ENCODE measurements around the gene TMEM81. TPM values are rescaled to one million over a fixed set of nuclear protein-coding genes. Genes with fewer than 3 reads are reported as not detected.

The TMEM81 gene
- total and polyA plus RNA-seq, 2 of the 8 experiments (the other 6 are each of a cell fraction or from before 2014, with no cell fraction given) = 2.1 to 5.9 TPM

DNA sequence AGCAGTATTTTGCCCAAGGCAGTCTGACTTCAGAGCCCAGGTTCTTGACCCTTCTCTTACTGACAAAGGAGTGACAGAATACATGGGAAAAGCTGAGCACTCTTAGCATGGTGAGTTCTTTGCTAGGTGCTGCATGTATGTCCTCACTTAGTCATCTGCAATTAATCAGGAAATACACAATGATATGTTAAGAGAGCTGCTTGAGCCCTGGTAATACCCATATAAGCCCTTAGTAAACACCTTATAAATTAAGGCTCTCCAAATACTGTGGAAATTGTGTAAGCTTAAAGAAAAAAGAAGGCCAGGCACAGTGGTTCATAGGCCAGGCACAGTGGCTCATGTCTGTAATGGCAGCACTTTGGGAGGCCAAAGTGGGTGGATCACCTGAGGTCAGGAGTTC is 14.0 kb upstream of the TMEM81 start:
- H3K23ac ChIP-seq (ENCODE audit: insufficient read length) = no peak overlapping the region
- no peak overlapping the region for H3K18ac ChIP-seq (ENCODE audit: extremely low read depth, low read length)
- H4K8ac ChIP-seq (ENCODE audit: extremely low read depth, insufficient read depth, low read length) = no peak overlapping the region
- no peak overlapping the region for H3K9ac ChIP-seq (replicated peaks in 1 of 4; ENCODE audit: extremely low read depth in 1 of 4, low read depth in 3 of 4, low read length in 3 of 4)
- FAIRE-seq = no peak
- H3K4ac ChIP-seq (replicated peaks; ENCODE audit: insufficient read length, low read depth, low read length) = no peak overlapping the region
- H2BK120ac ChIP-seq (replicated peaks; ENCODE audit: low read depth, low read length) = no peak overlapping the region
- no peak overlapping the region for H2BK15ac ChIP-seq (ENCODE audit: low read length)
- no peak for TF ChIP-seq HDAC6 (IDR thresholded peaks at IDR 0.05; ENCODE audit: low read depth, low read length)
- no peak for TF ChIP-seq SAP30 (IDR thresholded peaks at IDR 0.05; ENCODE audit: insufficient read depth, insufficient replicate concordance, low read length)
- TF ChIP-seq GABPA (IDR thresholded peaks at IDR 0.05; ENCODE audit: borderline replicate concordance, insufficient read depth, low read length) = no peak
- TF ChIP-seq SUZ12 (IDR thresholded peaks at IDR 0.05; ENCODE audit: low read length) = no peak
- TF ChIP-seq SP4 (IDR thresholded peaks at IDR 0.05; ENCODE audit: low read length) = no peak
- no peak for TF ChIP-seq BACH1 (IDR thresholded peaks at IDR 0.05; ENCODE audit: low read length)
- no peak for TF ChIP-seq TAF1 (IDR thresholded peaks at IDR 0.05; ENCODE audit: low read depth, low read length)
- TF ChIP-seq EP300 (IDR thresholded peaks at IDR 0.05; ENCODE audit: borderline replicate concordance in 1 of 2, low read depth in 2 of 2, low read length in 2 of 2) = no peak
- no peak for TF ChIP-seq CBX5 (IDR thresholded peaks at IDR 0.05; ENCODE audit: low read depth, low read length)
- TF ChIP-seq, protein P1, sequence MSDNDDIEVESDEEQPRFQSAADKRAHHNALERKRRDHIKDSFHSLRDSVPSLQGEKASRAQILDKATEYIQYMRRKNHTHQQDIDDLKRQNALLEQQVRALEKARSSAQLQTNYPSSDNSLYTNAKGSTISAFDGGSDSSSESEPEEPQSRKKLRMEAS (IDR thresholded peaks at IDR 0.05) = no peak
- TF ChIP-seq HDAC2 (IDR thresholded peaks at IDR 0.05; ENCODE audit: borderline replicate concordance in 1 of 2, low read depth in 2 of 2, low read length in 2 of 2) = no peak
- peaks cover 2% of the 10 kb centered on the region in 2 experiments for H4K20me1 ChIP-seq (replicated peaks in 1 of 2; ENCODE audit: control insufficient read depth in 1 of 2, insufficient read depth in 2 of 2, low read length in 2 of 2)
- H3K4me1 ChIP-seq (replicated peaks in 1 of 4; ENCODE audit: control insufficient read depth in 3 of 4, insufficient read depth in 4 of 4, low read length in 3 of 4) = no peaks in the 10 kb centered on the region
- H2BK20ac ChIP-seq (ENCODE audit: low read length) = no peak overlapping the region
- H3K36me3 ChIP-seq (ENCODE audit: control insufficient read depth in 2 of 4, insufficient read depth in 4 of 4, low read length in 3 of 4) = peaks cover 29 to 80% (median 68%) of the 10 kb centered on the region in 4 experiments
- no peak overlapping the region for H3K4me2 ChIP-seq (ENCODE audit: insufficient read depth in 1 of 2, low read depth in 2 of 2, low read length in 2 of 2)
- H2AK5ac ChIP-seq (ENCODE audit: low read depth, low read length) = no peak overlapping the region
- no peak overlapping the region for H3K27ac ChIP-seq (ENCODE audit: low read depth, low read length)
- H2AFZ ChIP-seq (ENCODE audit: low read length) = no peak overlapping the region
- H3K27me3 ChIP-seq (replicated peaks in 1 of 4; ENCODE audit: control insufficient read depth in 3 of 4, extremely low read depth in 1 of 4, insufficient read depth in 3 of 4, low read length in 3 of 4) = no peaks in the 10 kb centered on the region
- ChIA-PET POLR2A (ENCODE audit: partially characterized antibody) (interaction anchor here (1.4 kb wide), 1 partner anchor 12 kb away, joined by 3 read pairs; no protein-coding TSS in a partner anchor), CTCF (ENCODE audit: partially characterized antibody) (interaction anchor here (0.6 to 2.2 kb wide), 3 partner anchors 28 to 109 kb away, joined by 4 to 7 read pairs (median 5); no protein-coding TSS in a partner anchor)
- no peak overlapping the region for H2BK12ac ChIP-seq (ENCODE audit: low read depth, low read length)
- H3K79me1 ChIP-seq (ENCODE audit: low read depth, low read length) = no peaks in the 10 kb centered on the region
- H3K79me2 ChIP-seq (ENCODE audit: control insufficient read depth in 1 of 2, insufficient read depth in 2 of 2, low read length in 2 of 2) = no peaks in the 10 kb centered on the region
- H3K4me3 ChIP-seq (ENCODE audit: extremely low read depth in 1 of 4, insufficient read depth in 2 of 4, low read depth in 3 of 4, low read length in 4 of 4) = no peak overlapping the region
- no peaks in the 10 kb centered on the region for H3K9me3 ChIP-seq (ENCODE audit: insufficient read depth in 2 of 2, low read depth in 1 of 2, low read length in 1 of 2)
- H3K56ac ChIP-seq (replicated peaks; ENCODE audit: insufficient read length, low read depth, low read length) = no peak overlapping the region
- no peak for DNase-seq (ENCODE audit: low read depth in 1 of 2, low spot score in 2 of 2)
- H4K5ac ChIP-seq (ENCODE audit: insufficient read length, low read depth, low read length) = no peak overlapping the region
- no peak overlapping the region for H3K14ac ChIP-seq (ENCODE audit: insufficient read length)
- 0 out of 2 replicates have a peak, but pooled peaks cover 1% of the 10 kb centered on the region for H3K23me2 ChIP-seq (ENCODE audit: low read depth, low read length)
- no peak overlapping the region for H4K91ac ChIP-seq (replicated peaks; ENCODE audit: insufficient read length, low read length)
- no peak overlapping the region for H2BK5ac ChIP-seq (ENCODE audit: low read depth, low read length)
